NOMO-1 treated with DMSO at 0.1 percent for 48 hours (cell line): ENCODE measurements around the gene AHDC1.

Experiments
- DNase-seq: peaks from one replicate; lab custom pipeline; 2025; ENCODE audit not compliant: unreplicated experiment; lab: John Stamatoyannopoulos, UW

The AHDC1 gene

GRCh38 chr1:27536767-27537166, 67.2 kb downstream of the AHDC1 start:
- DNase-seq: no peak

- DNase-seq: no peak
Observed at GRCh38 chr1:27536010-27536757, 67.8 kb downstream of the AHDC1 start.

- DNase-seq: no peak
Observed at GRCh38 chr1:27535386-27535785, 68.6 kb downstream of the AHDC1 start.

- no peak for DNase-seq
Observed at GRCh38 chr1:27531959-27532685, 71.8 kb downstream of the AHDC1 start.

DNA sequence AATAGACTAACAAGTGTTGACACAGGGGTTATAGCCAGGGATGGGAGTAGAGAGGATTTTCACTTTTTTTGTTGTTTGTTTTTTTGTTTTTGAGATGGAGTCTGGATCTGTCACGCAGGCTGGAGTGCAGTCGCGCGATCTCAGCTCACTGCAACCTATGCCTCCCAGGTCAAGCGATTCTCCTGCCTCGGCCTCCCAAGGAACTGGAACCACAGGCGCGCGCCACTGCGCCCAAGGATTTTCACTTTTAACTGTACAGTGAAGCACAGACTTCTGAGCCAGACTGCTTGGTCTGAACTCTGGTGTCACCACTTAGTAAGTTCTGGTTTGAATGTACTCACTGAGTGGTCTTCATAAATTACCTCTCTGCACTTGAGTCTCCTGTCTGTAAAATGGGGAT, 73.8 kb downstream of the AHDC1 start:
- no peak for DNase-seq

DNA sequence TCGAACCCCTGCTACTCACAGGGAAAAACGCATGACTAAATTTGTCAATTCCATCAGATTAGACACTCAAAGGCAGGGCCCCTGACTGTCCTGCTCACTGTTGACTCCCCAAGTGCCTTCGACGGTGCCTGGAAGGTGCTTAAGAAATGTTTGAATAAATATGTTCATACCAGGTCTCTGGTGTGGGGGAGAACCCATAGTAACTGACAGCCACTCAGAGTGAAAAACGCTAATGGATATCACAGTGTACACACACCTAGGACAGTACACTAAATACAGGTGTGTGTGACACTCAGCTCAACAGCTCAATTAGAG, 74.3 kb downstream of the AHDC1 start:
- no peak for DNase-seq

DNA sequence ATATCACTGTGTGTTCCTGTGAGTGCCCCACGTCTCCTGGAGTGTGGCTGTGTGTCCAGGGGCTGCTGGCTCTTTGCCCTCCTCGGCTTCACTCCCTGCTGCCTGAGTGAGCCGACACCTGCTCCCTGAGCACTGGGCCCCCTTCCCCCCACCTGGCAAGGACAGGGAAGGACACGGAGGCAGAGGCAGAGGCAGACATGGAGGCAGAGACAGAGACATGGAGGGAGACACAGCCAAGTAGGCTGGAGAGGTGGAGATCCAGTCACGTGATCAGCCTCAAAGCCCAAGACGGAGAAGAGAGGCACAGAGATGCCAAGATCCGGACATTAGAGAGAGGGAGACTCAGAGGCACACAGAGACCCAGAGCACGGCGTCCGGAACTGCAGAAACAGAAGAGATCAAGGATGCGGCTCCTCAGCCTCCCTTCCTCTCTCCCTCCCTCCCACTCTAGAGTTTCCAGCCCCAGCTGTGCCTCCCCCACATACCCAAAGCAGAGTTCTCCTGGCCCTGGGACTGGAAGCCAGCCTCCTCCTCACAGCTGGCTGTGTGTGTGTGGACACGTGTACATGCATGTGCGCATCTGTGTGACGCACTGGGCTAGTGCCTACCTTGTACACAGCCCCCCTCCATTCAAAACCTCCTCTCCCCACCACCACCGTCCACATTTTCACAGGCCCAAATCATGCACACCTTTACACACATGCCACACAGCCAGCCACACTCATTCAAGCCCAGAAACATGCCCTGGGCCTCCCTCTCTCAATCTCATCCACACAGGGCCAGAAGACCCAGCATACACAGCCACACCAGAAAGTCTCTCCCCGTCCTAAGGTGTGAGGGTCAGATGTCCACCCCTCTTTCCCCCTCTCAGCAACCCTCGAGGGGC, 74.9 kb downstream of the AHDC1 start:
- no peak for DNase-seq

DNA sequence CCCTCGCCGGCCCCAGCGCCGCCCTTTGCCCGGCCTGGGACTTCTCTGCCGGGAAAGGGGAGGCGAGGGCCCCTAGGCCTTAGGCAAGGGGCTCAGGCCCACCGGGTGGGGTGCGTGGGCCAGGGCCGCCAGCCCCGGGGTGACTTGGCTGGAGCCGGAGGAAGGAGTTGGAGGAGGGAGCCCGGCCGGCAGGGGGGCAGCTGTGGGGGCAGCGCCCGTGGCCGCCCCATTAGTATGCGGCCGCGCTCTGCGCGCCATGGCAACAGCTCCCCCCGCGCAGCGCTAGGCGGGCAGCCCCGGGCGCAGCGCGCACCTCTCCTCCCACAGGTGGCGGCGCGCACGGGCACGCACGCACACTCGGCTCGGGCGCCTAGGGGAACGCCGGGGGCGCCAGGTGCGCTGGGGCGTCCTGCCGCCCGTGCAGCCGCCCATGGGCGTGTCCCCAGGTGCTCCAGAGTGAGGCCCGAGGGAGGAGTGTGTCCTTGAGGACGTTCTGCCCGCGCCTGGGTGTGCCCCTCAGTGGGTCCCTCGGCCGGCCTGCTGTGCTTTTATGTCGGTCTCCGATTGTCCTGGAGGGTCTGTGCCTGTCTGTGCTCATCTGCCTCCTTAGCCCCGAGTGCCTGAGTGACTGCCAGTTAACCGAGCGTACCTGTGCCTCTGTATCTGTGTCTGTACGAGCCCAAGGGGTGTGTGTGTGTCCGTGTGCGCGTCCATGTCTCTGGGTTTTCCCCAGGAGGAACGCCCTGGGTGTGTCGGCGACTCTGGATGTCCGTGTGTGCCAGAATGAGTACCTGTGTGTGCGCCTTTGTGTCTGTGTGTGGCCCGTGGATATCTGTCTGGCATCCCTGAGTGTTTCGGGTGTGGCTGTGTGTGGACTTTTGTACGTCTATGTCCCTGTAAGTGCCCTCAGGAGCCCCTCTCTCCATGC, 75.8 kb downstream of the AHDC1 start:
- DNase-seq: no peak

GRCh38 chr1:27527223-27527889, 76.6 kb downstream of the AHDC1 start:
- no peak for DNase-seq

- DNase-seq: no peak
Observed at GRCh38 chr1:27526569-27527222, 77.2 kb downstream of the AHDC1 start.

GRCh38 chr1:27525296-27526272, 78.4 kb downstream of the AHDC1 start:
- peak; percentile 95 for DNase-seq

GRCh38 chr1:27523337-27524020, 80.5 kb downstream of the AHDC1 start:
- no peak for DNase-seq

GRCh38 chr1:27522432-27523336, 81.3 kb downstream of the AHDC1 start:
- DNase-seq: no peak

DNA sequence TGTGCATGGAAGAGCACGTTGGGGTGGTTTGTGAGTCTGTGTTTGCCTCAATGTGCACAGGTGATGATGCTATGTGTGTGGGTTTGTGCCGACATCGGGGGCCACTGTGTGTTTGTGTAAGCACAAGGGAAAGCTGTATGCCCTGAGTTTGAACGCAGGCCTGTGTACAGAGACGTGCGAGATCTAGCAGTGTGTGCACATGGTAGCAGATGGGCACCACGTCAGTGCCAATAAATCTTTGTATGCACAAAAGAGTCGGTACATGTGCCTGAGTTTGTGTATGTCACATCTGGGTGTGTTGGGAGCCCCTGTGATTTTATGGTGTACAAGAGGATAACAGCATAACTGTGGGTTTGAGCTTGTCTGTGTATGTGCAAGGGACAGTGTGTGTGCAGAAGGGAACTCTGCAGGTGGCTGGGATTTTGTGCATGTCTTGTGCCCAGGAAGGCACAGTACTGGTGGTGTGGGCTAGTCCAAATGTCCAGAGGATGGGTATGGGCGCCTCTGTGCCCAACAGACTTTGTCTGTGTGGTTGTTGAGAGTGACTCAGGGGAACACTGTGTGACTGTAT, 82.0 kb downstream of the AHDC1 start:
- DNase-seq: no peak

DNA sequence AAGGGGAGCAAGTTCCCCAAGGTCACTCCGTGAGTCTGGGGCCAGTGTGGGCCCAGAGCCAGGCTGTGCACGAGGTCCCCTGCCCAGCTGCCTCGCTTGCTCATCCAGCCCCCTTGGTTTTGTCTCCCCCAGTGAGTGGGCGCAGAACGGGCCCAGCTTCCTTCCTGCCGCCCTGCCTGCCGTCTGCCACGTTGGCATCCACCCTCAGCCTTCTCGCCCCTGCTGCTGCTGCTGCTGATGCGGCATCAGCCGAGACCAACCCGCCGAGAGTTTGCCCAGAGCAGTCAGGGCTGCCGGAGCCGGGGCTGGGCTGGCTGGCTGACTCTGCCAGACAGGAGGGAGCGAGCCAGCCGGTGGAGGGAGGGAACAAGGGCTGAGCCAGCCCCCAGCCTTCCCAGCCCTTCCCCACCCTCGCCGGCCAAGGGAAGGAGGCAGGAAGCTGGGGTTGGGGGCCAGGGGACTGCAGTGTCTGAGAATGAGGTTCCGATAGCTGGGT, 82.6 kb downstream of the AHDC1 start:
- DNase-seq: no peak

DNA sequence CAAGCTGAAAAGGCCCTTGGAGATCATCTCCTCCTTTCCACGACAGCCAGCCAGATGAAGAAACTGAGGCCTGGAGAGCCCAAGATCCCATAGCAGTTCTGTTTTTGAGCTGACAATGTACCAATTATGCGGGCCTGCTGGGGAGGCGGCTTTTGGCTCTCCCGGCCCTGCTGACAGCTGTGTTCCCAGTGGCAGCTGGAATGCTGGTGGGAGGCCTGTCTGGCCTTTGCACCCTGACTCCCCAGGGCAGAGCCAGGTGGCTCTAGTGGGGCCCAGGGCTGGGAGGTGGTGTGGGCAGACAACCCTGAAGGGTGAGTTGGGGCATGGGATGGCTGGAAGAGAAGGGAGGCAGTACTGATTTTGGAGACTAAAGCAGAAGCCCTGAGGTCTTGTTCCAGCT, 83.3 kb downstream of the AHDC1 start:
- DNase-seq: no peak
